Neural progenitor cell (in vitro differentiated cells): ENCODE data around the gene RABAC1.

Source experiments
- CTCF ChIP-seq: fragments of 200-600 bp; sonication (generic); IDR thresholded peaks from 2 replicates; pipeline ENCODE4 v1.5.1; 2017; ENCODE audit warnings: antibody characterized with exemption, mild to moderate bottlenecking
- EZH2 ChIP-seq: fragments of 200-600 bp; sonication (generic); IDR thresholded peaks from 2 replicates; pipeline ENCODE4 v1.6.1; 2017; ENCODE audit warnings: antibody characterized with exemption, mild to moderate bottlenecking, moderate library complexity

DNA sequence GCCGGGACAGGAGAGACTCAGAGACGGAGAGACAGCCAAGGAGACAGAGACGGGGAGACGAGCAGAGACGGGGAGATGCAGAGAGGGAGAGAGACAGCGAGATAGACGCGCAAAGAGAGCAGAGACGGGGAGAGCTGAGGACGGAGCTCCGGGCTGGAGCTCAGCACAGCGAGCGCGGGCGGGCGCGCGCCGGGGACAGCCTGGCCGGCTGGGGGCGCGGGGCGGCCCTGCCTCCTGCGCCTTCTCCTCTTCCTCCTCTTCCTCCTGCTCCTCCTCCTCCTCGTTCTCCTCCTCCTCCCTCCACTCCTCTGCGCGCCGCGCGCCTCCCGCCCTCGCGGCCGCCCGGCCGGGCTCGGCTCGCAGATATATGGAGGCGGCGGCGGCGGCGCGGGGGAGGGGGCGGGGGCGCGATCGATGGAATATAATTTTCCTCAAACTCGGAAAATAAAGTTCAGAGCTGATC, 30.9 kb downstream of the RABAC1 start, which contains the start of gene ERFL:
- TF ChIP-seq CTCF (no peak), EZH2 (peak; percentile 80)
